HG02970 (cell line): ENCODE results near the gene PTPRF.
"Not testable (repeated sequence)": the region's sequence is repeated elsewhere in the genome, so short reads cannot be mapped to it uniquely, and the experiment has no call there.

ENCODE experiments used
- ATAC-seq: cut with Tn5 transposase; IDR thresholded peaks from one replicate; pipeline ENCODE4 v1.9.1; 2021; ENCODE audit warnings: mild to moderate bottlenecking, moderate library complexity, moderate number of reproducible peaks; ENCODE audit not compliant: unreplicated experiment, low FRiP score

PTPRF gene

DNA sequence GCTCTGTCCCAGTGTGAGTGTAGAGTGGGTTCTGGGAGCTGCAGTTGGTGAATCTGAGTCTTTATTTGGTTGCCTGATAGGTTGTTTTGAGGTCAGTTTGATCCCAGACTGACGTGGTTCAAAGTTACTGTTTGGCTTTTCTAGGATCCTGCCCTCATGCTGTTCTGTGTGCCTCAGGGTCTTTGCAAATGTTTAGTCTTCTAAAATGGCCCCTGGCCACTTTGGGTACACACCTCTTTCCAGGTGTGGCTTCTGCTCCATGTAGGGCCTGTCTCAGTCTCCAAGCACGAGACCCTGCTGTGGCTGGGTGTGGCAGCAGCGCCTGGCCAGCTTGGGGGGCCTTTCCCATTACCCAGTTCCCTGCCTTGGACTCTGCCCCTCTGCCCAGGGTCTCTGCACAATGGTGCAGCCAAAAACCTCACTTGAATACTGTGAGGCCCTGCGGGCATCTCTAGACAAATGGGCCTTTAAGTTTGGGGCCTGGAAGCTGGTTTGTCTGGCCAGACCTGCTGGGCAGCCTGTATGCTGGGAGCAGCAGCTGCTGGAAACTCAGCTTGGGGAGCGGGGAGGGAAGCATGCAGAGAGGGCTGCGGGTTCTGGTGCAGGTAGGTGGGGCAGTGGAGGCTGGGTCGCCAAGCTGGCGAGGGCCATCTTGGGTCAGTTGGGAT is 5.6 kb downstream of the PTPRF start:
- no peak for ATAC-seq

- no peak for ATAC-seq
Observed at GRCh38 chr1:43536864-43537358, 6.2 kb downstream of the PTPRF start.

- ATAC-seq: no peak
Observed at GRCh38 chr1:43537423-43538142, 6.9 kb downstream of the PTPRF start.

DNA sequence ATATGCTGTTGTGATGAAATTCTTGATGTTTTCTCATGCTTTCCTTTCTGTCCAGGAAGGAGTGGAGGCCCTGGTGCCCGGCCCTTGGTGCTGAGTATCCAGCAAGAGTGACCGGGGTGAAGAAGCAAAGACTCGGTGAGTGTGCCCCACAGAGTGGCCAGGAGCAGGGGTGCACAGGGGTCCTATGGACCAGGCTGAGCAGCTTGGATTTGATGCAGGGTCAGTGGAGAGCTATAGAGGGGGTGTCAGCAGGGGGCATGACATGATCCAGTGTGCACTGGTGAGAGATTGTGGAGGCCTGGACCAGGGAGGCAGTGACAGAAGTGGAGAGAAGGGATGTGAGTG is 7.4 kb downstream of the PTPRF start:
- no peak for ATAC-seq

DNA sequence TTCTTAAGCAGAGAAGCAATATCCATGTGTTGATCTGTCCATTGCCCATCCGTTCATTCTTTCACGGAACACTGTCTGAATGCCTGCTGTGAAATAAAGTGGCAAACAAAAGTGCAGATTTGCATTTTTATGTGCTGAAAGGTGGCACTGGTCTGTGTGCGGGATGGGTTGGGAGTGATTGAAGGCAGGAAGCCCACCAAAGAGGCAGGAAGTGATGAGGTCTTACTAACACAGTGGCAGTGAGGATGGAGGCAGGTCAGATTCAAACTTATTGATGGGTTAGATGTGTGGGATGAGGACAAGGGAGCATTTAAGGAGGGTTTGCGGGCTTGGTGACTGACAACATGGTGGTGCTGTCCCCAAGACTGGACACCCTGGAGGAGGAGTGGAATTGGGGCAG is 8.3 kb downstream of the PTPRF start:
- ATAC-seq: no peak

- ATAC-seq: no peak
Observed at GRCh38 chr1:43539726-43540434, 9.2 kb downstream of the PTPRF start.

- no peak for ATAC-seq
Observed at GRCh38 chr1:43540653-43541071, 10.0 kb downstream of the PTPRF start.

GRCh38 chr1:43541141-43541540 is 10.5 kb downstream of the PTPRF start:
- ATAC-seq: no peak

DNA sequence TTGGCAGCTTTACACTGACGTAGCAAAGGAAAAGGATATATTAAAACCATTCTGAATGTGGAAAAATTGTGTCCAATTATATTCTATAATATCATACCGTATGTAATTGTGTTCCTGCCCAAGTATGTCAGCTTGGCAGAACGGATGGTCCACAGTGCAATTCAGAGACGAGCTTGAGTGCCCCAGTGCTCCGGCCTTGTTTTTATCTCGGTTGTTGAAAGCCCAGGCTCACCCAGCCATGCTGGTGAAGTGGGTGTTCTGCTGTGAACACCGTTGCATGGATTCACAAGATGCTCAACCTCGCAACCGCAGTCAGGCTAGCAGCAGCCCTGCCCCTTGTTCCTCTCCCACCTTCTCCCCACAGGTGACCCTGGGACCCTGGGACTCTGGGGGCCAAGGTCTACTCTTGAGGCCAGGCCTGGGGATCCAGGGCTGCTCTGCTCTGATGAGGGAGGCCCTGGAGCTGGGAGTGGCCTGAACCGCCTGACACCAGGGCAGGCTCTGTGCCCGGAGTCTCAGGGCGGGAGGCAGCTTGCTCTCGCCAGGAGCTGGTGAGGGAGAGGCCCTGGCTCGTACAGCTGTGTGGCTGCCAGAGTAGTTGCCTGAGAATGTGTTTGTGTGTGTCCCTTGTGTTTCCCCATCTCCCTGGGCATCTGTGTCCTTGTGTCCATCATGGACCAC is 11.2 kb downstream of the PTPRF start:
- ATAC-seq: no peak

DNA sequence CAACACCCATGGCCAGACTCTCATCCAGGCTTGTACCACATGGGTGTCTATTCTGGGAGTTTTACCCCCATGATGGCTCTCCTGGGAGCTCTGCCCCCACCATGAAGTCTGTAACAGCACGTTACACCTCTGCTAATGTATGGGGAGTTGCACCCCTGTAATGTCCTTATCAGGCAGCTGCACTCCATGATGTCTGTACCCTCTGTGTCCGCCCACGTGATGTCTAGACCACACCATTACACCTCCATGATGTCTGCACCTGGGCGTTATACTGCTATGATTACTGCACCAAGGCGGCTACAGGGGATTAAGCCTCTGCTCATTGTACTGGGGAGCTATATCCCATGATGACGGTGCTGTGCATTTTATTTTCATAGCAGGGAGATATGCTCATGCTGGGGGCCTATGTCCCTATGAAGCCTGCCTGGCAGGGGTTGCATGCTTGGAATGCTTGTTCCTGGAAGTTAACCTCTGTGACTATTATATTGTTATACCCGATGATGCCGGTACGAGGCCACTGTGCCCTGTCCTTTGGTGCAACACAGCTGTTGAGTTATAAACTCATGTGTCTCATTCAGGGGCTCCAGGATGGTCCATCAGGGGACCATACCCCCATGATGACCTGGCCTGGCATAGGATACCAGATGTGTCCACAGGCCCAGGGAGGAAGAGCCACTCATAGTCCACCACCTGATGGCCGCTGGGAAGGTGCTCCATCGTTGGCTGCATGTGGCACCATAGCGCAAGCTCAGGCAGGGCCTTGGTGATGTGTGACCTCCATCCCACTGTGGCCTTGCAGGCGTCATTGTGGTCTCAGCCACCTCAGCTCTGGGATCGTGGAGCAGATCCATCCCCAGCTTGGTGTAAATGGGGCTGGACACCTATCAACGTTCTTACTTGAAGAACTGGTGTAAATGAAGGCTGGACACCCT is 12.1 kb downstream of the PTPRF start:
- no peak for ATAC-seq

DNA sequence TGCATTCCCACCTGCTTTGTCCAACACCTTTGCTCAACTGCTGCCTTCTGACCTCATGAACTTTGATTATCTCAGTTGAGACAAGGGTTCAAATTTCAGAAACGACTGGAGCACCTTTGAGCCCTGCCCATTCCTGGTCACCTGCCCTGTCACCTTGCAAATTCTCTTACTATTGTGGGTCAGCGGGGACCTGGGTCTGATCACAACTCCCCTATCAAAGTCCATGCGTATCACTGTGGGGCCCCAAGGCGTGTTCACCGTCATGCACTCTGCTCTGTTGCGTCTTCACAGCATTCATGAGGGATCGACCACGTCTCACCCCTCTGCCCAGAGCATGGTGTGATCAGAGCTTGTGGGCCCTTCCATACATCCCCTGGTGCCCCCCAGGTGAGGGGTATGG is 12.9 kb downstream of the PTPRF start:
- no peak for ATAC-seq

DNA sequence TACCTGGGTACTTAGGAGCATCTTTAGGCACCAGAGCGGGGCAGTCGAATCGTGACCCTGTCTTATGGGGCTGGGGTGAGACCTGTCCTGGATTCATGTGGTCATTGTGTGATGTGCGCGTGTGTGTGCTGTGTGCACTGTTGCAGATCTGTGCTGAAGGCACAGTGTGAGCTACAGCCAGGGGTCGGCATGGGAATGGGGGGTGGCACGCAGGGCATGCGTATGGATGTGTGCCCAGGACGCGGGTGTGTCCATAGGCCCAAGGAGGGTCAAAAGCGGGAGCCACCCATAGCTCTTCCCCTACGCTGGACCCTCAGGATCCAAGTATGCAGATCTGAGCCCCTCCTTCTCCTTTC is 14.6 kb downstream of the PTPRF start:
- ATAC-seq: no peak

GRCh38 chr1:43545695-43546387 is 15.2 kb downstream of the PTPRF start:
- no peak for ATAC-seq

- ATAC-seq: no peak
Observed at GRCh38 chr1:43546388-43547100, 15.9 kb downstream of the PTPRF start.

DNA sequence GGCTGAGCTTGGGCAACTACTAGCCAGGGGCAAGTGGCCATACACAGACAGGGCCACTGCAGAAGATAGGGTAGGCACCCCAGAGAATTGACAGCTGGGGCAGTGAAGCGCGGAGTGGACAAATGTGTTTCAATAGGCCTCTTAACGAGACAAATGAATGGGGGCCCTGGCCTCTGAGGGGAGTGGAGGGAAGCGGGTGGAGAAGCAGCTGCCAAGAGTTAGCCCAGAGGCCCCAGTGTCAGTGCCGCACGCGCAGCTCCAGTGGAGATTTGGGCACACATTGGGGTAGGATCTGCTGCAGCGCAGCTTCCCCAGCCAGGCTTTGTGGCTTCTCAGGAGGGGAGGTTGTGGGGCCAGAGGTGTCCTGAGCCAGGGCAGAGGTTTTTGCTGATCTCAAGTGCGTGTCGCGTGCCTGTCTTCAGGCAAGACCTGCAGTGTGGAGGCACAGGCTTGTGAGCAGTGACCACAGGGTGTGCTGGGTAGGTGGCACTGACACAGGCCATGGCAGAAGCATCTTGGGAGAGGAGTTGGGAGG is 16.9 kb downstream of the PTPRF start:
- ATAC-seq: no peak

DNA sequence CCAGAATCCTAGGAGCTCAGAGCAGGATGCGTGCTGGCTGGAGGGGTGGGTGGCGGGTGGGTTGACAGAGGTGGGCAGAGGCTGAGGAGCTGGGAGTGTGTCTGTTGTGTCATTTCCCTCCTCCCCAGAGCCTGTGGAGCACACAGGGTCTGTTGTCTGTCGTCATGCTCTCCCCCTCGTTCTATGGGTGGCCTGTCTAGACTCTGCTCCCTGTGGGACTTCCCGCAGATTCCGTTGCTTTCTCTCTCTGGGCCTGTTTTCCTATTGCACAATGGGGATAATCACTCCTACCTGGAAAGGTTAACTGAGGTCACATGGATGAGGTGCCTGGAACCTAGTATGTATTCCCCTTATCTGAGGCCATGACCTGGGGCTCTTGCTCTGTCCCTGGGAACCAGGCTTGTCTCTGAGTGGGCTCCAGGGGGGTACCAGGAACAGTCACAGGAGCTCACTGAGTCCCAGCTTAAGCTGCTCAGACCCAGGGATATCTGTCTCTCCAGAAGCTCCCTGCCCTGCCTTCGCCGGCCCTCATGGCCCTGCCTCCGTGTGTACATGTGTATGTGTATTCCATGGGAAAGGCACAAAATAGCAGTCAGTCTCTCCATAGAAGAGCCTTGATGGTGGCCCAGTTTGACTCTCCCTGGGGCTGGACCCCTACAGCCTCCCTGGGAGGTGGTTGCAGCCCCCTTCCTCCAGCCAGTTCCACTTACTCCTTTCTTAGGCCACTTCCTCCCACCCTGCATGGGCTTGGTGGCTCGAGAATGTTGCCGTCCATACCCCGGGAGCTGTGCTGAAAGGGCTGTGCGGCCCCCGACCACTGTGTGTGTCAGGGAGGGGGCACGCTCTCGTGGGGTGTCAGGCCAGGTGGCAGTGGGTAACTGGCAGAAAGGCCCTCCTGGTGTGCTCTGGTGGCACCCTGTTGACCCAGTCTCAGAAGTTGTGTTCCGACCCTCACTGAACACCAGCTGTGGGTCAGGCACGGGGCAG is 17.9 kb downstream of the PTPRF start:
- ATAC-seq: no peak

DNA sequence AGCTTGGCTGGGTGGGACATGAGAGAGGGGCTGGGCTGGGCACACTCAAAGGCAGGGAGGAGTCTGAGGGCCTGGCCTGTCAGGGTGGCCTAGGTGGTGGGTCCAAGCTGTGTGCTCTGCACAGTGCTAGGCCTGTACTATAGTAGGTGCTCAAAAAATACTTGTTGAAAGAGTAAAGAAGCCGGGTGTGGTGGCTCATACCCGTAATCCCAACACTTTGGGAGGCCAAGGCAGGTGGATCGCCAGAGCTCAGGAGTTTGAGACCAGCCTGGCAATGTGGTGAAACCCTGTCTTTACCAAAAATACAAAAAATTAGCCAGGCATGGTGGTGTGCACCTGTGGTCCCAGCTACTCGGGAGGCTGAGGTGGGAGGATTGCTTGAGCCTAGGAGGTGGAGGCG is 18.7 kb downstream of the PTPRF start:
- ATAC-seq: not testable (repeated sequence)
